ENCODE results near the gene BMAL1.
"Not testable (repeated sequence)": the region's sequence is repeated elsewhere in the genome, so short reads cannot be mapped to it uniquely, and the experiment has no call there.

The BMAL1 gene

GRCh38 chr11:13376402-13376801, 98.8 kb downstream of the BMAL1 start:
- no peak for TF ChIP-seq POLR2A (IDR thresholded peaks at IDR 0.05; ENCODE audit: low read depth, low read length)
- TF ChIP-seq POLR2AphosphoS5 (IDR thresholded peaks at IDR 0.05; ENCODE audit: low read depth, low read length) = no peak
- TF ChIP-seq TAF1 (IDR thresholded peaks at IDR 0.05; ENCODE audit: borderline replicate concordance, low read depth, low read length) = no peak
- FAIRE-seq = no peak
- no peak for DNase-seq (ENCODE audit: insufficient read length)

- FAIRE-seq (no peak), DNase-seq (ENCODE audit: insufficient read length) (no peak)
- TF ChIP-seq TAF1 (IDR thresholded peaks at IDR 0.05; ENCODE audit: borderline replicate concordance, low read depth, low read length) (no peak), POLR2AphosphoS5 (IDR thresholded peaks at IDR 0.05; ENCODE audit: low read depth, low read length) (no peak), POLR2A (IDR thresholded peaks at IDR 0.05; ENCODE audit: low read depth, low read length) (no peak)
Measured at GRCh38 chr11:13376838-13377237, 99.2 kb downstream of the BMAL1 start.

GRCh38 chr11:13378316-13378715, 100.7 kb downstream of the BMAL1 start:
- TF ChIP-seq POLR2A (IDR thresholded peaks at IDR 0.05; ENCODE audit: low read depth, low read length) (no peak), POLR2AphosphoS5 (IDR thresholded peaks at IDR 0.05; ENCODE audit: low read depth, low read length) (no peak), TAF1 (IDR thresholded peaks at IDR 0.05; ENCODE audit: borderline replicate concordance, low read depth, low read length) (no peak)
- no peak for DNase-seq (ENCODE audit: insufficient read length)
- FAIRE-seq = no peak

GRCh38 chr11:13380731-13381130, 103.1 kb downstream of the BMAL1 start:
- TF ChIP-seq POLR2A (IDR thresholded peaks at IDR 0.05; ENCODE audit: low read depth, low read length) (no peak), TAF1 (IDR thresholded peaks at IDR 0.05; ENCODE audit: borderline replicate concordance, low read depth, low read length) (no peak), POLR2AphosphoS5 (IDR thresholded peaks at IDR 0.05; ENCODE audit: low read depth, low read length) (no peak)

GRCh38 chr11:13382751-13383150, 105.2 kb downstream of the BMAL1 start:
- TF ChIP-seq POLR2A (IDR thresholded peaks at IDR 0.05; ENCODE audit: low read depth, low read length) (no peak), TAF1 (IDR thresholded peaks at IDR 0.05; ENCODE audit: borderline replicate concordance, low read depth, low read length) (no peak), POLR2AphosphoS5 (IDR thresholded peaks at IDR 0.05; ENCODE audit: low read depth, low read length) (no peak)
- FAIRE-seq (no peak), DNase-seq (ENCODE audit: insufficient read length) (no peak)

More at GRCh38 chr11:13380731-13381130, 103.1 kb downstream of the BMAL1 start:
- FAIRE-seq (no peak), DNase-seq (ENCODE audit: insufficient read length) (no peak)

- no peak for DNase-seq (ENCODE audit: insufficient read length)
- no peak for TF ChIP-seq POLR2A (IDR thresholded peaks at IDR 0.05; ENCODE audit: low read depth, low read length)
- TF ChIP-seq TAF1 (IDR thresholded peaks at IDR 0.05; ENCODE audit: borderline replicate concordance, low read depth, low read length) = no peak
- no peak for TF ChIP-seq POLR2AphosphoS5 (IDR thresholded peaks at IDR 0.05; ENCODE audit: low read depth, low read length)
- peak; percentile 91 for FAIRE-seq
Measured at GRCh38 chr11:13384908-13385640, 107.5 kb downstream of the BMAL1 start.

- FAIRE-seq (no peak), DNase-seq (ENCODE audit: insufficient read length) (no peak)
- no peak for TF ChIP-seq TAF1 (IDR thresholded peaks at IDR 0.05; ENCODE audit: borderline replicate concordance, low read depth, low read length)
- TF ChIP-seq POLR2AphosphoS5 (IDR thresholded peaks at IDR 0.05; ENCODE audit: low read depth, low read length) = no peak
- no peak for TF ChIP-seq POLR2A (IDR thresholded peaks at IDR 0.05; ENCODE audit: low read depth, low read length)
Measured at GRCh38 chr11:13386567-13386966, 109.0 kb downstream of the BMAL1 start.

- TF ChIP-seq POLR2A (IDR thresholded peaks at IDR 0.05; ENCODE audit: low read depth, low read length) (no peak), POLR2AphosphoS5 (IDR thresholded peaks at IDR 0.05; ENCODE audit: low read depth, low read length) (no peak), TAF1 (IDR thresholded peaks at IDR 0.05; ENCODE audit: borderline replicate concordance, low read depth, low read length) (no peak)
- no peak for FAIRE-seq
- no peak for DNase-seq (ENCODE audit: insufficient read length)
Measured at GRCh38 chr11:13388741-13389140, 111.2 kb downstream of the BMAL1 start.

GRCh38 chr11:13391217-13391616, 113.6 kb downstream of the BMAL1 start:
- FAIRE-seq = no peak
- DNase-seq (ENCODE audit: insufficient read length) = no peak
- no peak for TF ChIP-seq POLR2AphosphoS5 (IDR thresholded peaks at IDR 0.05; ENCODE audit: low read depth, low read length)
- TF ChIP-seq POLR2A (IDR thresholded peaks at IDR 0.05; ENCODE audit: low read depth, low read length) = no peak
- TF ChIP-seq TAF1 (IDR thresholded peaks at IDR 0.05; ENCODE audit: borderline replicate concordance, low read depth, low read length) = no peak

- FAIRE-seq; DNase-seq (ENCODE audit: insufficient read length): not testable (repeated sequence)
Measured at GRCh38 chr11:13398335-13398734, 120.7 kb downstream of the BMAL1 start.

GRCh38 chr11:13405220-13405619, 127.6 kb downstream of the BMAL1 start:
- TF ChIP-seq POLR2A (IDR thresholded peaks at IDR 0.05; ENCODE audit: low read depth, low read length) = no peak
- FAIRE-seq (peak; percentile 51), DNase-seq (ENCODE audit: insufficient read length) (no peak)

GRCh38 chr11:13415201-13415600, 137.6 kb downstream of the BMAL1 start:
- FAIRE-seq = no peak
- TF ChIP-seq TAF1 (IDR thresholded peaks at IDR 0.05; ENCODE audit: borderline replicate concordance, low read depth, low read length) (no peak), POLR2AphosphoS5 (IDR thresholded peaks at IDR 0.05; ENCODE audit: low read depth, low read length) (no peak), POLR2A (IDR thresholded peaks at IDR 0.05; ENCODE audit: low read depth, low read length) (no peak)
- no peak for DNase-seq (ENCODE audit: insufficient read length)

- DNase-seq (ENCODE audit: insufficient read length) = no peak
- TF ChIP-seq POLR2A (IDR thresholded peaks at IDR 0.05; ENCODE audit: low read depth, low read length) (no peak), TAF1 (IDR thresholded peaks at IDR 0.05; ENCODE audit: borderline replicate concordance, low read depth, low read length) (no peak), POLR2AphosphoS5 (IDR thresholded peaks at IDR 0.05; ENCODE audit: low read depth, low read length) (no peak)
- FAIRE-seq = peak; percentile 27
Measured at GRCh38 chr11:13421561-13421960, 144.0 kb downstream of the BMAL1 start.
